A673 (cell line): ENCODE measurements around the gene KLHL17. TPM values are rescaled to one million over a fixed set of nuclear protein-coding genes. Genes with fewer than 3 reads are reported as not detected.

Source experiments
- BruUV-seq: library from RNA; stranded (reverse); fragments of 400-500 nt; replicated peaks from 2 replicates; lab custom pipeline; 2021; lab: Mats Ljungman, UMichigan
- CTCF ChIA-PET: fragments of 300-600 bp; sonication (Branson Sonifier 250); formaldehyde crosslinking; loops from one replicate; lab custom pipeline; 2022; ENCODE audit warnings: antibody characterized with exemption; lab: Charles Lee
- POLR2A ChIA-PET: fragments of 300-600 bp; sonication (Branson Sonifier 250); formaldehyde crosslinking; loops from one replicate; lab custom pipeline; 2022; ENCODE audit warnings: antibody characterized with exemption; ENCODE audit not compliant: low non-redundant PET; lab: Charles Lee
- DNase-seq: peaks from one replicate; pipeline ENCODE4 v3.0.0-alpha.2; 2015; ENCODE audit warnings: low spot score
- H3K27ac ChIP-seq: fragments of 200-600 bp; sonication (generic); 2 replicates; pipeline ENCODE4 v1.5.1; 2016; ENCODE audit warnings: mixed run types, low read depth, mild to moderate bottlenecking, mixed read lengths, antibody characterized with exemption, low read length; ENCODE audit not compliant: poor library complexity, severe bottlenecking
- H3K27me3 ChIP-seq: fragments of 200-600 bp; sonication (generic); replicated peaks from 2 replicates; pipeline ENCODE4 v1.6.1; 2017; ENCODE audit warnings: mixed run types, low read depth, mild to moderate bottlenecking, mixed read lengths, antibody characterized with exemption, low read length; ENCODE audit not compliant: insufficient read depth, poor library complexity
- H3K36me3 ChIP-seq: fragments of 200-600 bp; sonication (generic); 2 replicates; pipeline ENCODE4 v1.6.1; 2016; ENCODE audit warnings: mixed run types, mild to moderate bottlenecking, mixed read lengths, antibody characterized with exemption, low read length; ENCODE audit not compliant: insufficient read depth, poor library complexity, severe bottlenecking
- H3K4me1 ChIP-seq: fragments of 200-600 bp; sonication (generic); 2 replicates; pipeline ENCODE4 v1.6.1; 2017; ENCODE audit warnings: mixed run types, mild to moderate bottlenecking, mixed read lengths, antibody characterized with exemption, low read length; ENCODE audit not compliant: insufficient read depth, poor library complexity, severe bottlenecking
- H3K4me3 ChIP-seq: fragments of 200-600 bp; sonication (generic); 2 replicates; pipeline ENCODE4 v1.5.1; 2016; ENCODE audit warnings: low read depth, mixed run types, mild to moderate bottlenecking, mixed read lengths, low read length; ENCODE audit not compliant: poor library complexity, severe bottlenecking
- H3K9me3 ChIP-seq: fragments of 200-600 bp; sonication (generic); 2 replicates; pipeline ENCODE4 v1.6.1; 2016; ENCODE audit warnings: mixed run types, low read depth, mild to moderate bottlenecking, mixed read lengths, antibody characterized with exemption, low read length; ENCODE audit not compliant: poor library complexity, severe bottlenecking
- CTCF ChIP-seq: fragments of 300-800, 200-600 bp; sonication (generic); conservative IDR thresholded peaks from 2 replicates; pipeline ENCODE4 v1.5.1; 2017; ENCODE audit warnings: low read depth, mild to moderate bottlenecking, antibody characterized with exemption, low read length, moderate library complexity, mixed read lengths
- EZH2 ChIP-seq: fragments of 200-600 bp; sonication (generic); IDR thresholded peaks from 2 replicates; pipeline ENCODE4 v1.6.1; 2017; ENCODE audit warnings: borderline replicate concordance, low read depth, mild to moderate bottlenecking, mixed read lengths, antibody characterized with exemption, low read length; ENCODE audit not compliant: poor library complexity, severe bottlenecking
- intact Hi-C: fragments of 100-400 bp; cut with micrococcal nuclease; formaldehyde crosslinking; loops from one replicate; pipeline ENCODE4 v1.10.0; 2022; ENCODE audit not compliant: unreplicated experiment
- total RNA-seq: library from RNA; stranded (reverse); gene quantifications from 2 replicates; pipeline ENCODE4 v1.2.3, GENCODE V29; 2021

Gene KLHL17
- total RNA-seq, 1 experiment from 2014 or later: 43.3 TPM

- Histone ChIP-seq H3K9me3 (no peaks in the 10 kb centered on the region), H3K4me3 (peak overlapping the region; percentile 18), H3K36me3 (no peaks in the 10 kb centered on the region), H3K27me3 (no peaks in the 10 kb centered on the region), H3K27ac (peak overlapping the region; percentile 57), H3K4me1 (peaks cover 79% of the 10 kb centered on the region)
- ChIA-PET CTCF (no interaction called here), POLR2A (no interaction called here)
- no TSS peak for BruUV-seq
- no peak for TF ChIP-seq EZH2
- no peak for TF ChIP-seq CTCF
- intact Hi-C loops: no loop called here
- DNase-seq: peak; percentile 93
Measured at GRCh38 chr1:935751-936231, 24.6 kb upstream of the KLHL17 start.

- Histone ChIP-seq H3K9me3 (no peaks in the 10 kb centered on the region), H3K27ac (peak overlapping the region; percentile 23), H3K27me3 (no peaks in the 10 kb centered on the region), H3K4me3 (no peak overlapping the region), H3K36me3 (no peaks in the 10 kb centered on the region), H3K4me1 (peaks cover 87% of the 10 kb centered on the region)
- POLR2A ChIA-PET: no interaction called here
- CTCF ChIA-PET: no interaction called here
- no TSS peak for BruUV-seq
- DNase-seq: no peak
- TF ChIP-seq EZH2: no peak
- intact Hi-C loops: no loop called here
Measured at GRCh38 chr1:936348-937264, 23.8 kb upstream of the KLHL17 start.

- H3K4me3 ChIP-seq: no peak overlapping the region
- POLR2A ChIA-PET: no interaction called here
- intact Hi-C loops: no loop called here
Measured at GRCh38 chr1:937521-937920, 22.9 kb upstream of the KLHL17 start.

More at GRCh38 chr1:937521-937920, 22.9 kb upstream of the KLHL17 start:
- Histone ChIP-seq H3K27ac (no peak overlapping the region), H3K9me3 (no peaks in the 10 kb centered on the region), H3K4me1 (peaks cover 87% of the 10 kb centered on the region), H3K36me3 (no peaks in the 10 kb centered on the region), H3K27me3 (no peaks in the 10 kb centered on the region)
- no peak for DNase-seq
- CTCF ChIA-PET: no interaction called here
- no peak for TF ChIP-seq CTCF
- TF ChIP-seq EZH2: no peak
- no TSS peak for BruUV-seq
